Esophagus squamous epithelium (tissue), 5 donors: ENCODE measurements around the gene DUSP5. TPM values are rescaled to one million over a fixed set of nuclear protein-coding genes. Genes with fewer than 3 reads are reported as not detected.

ENCODE experiments used
- DNase-seq: peaks from one replicate; lab custom pipeline; 2025; lab: John Stamatoyannopoulos, UW
- H3K27ac ChIP-seq, 4 donors: fragments of 200-600 bp; sonication (generic); one replicate each; pipeline ENCODE4 v1.5.1; 2016 to 2019; ENCODE audit warnings: mild to moderate bottlenecking in 1 of 4
- H3K27me3 ChIP-seq, 4 donors: fragments of 200-600 bp; sonication (generic); 1 replicate in 3 of 4; 2 replicates in 1 of 4; pipeline versions ENCODE4 v1.5.1 to v1.6.0; 2017 to 2021; ENCODE audit warnings: antibody characterized with exemption in 1 of 4
- H3K36me3 ChIP-seq, 3 donors: fragments of 200-600 bp; sonication (generic); one replicate each; pipeline ENCODE4 v1.5.1; 2016 to 2019
- H3K4me1 ChIP-seq, 3 donors: fragments of 200-600 bp; sonication (generic); one replicate each; pipeline ENCODE4 v1.5.1; 2017 to 2019
- H3K4me3 ChIP-seq, 4 donors: fragments of 200-600 bp; sonication (generic); 1 replicate in 3 of 4; 2 replicates in 1 of 4; pipeline ENCODE4 v1.5.1; 2016 to 2019; ENCODE audit warnings: mild to moderate bottlenecking in 2 of 4, moderate library complexity in 1 of 4
- H3K9me3 ChIP-seq, 3 donors: fragments of 200-600 bp; sonication (generic); one replicate each; pipeline ENCODE4 v1.5.1; 2016 to 2019
- CTCF ChIP-seq, 6 experiments: fragments of 450-650 bp in 4 of 6; fragments of 200-600 bp in 2 of 6; sonication (generic) in 2 of 6; IDR thresholded peaks; one replicate each; pipeline ENCODE4 v1.5.1; 2016 to 2019; ENCODE audit warnings: antibody characterized with exemption in 6 of 6, mild to moderate bottlenecking in 4 of 6, moderate library complexity in 4 of 6
- POLR2A ChIP-seq, 4 donors: fragments of 450-650 bp; IDR thresholded peaks; one replicate each; pipeline ENCODE4 v1.6.1; 2017; ENCODE audit warnings: antibody characterized with exemption in 4 of 4, mild to moderate bottlenecking in 4 of 4, moderate library complexity in 3 of 4
- WGBS, 2 donors: methylation state at CpG; one replicate each; pipeline ENCODE4 v1.1.5; 2018; 5-methylcytosine and 5-hydroxymethylcytosine counted together
- intact Hi-C: fragments of 100-400 bp; cut with DNase I; formaldehyde crosslinking; loops from one replicate; pipeline ENCODE4 v1.15.0; 2022
- total RNA-seq, 4 donors: library from RNA; depleted of rRNA; stranded (reverse); fragments of >200 nt; gene quantifications; one replicate each; pipeline ENCODE4 v1.1.0, GENCODE V29; 2016
- donor health status: DM: yes; HTN: yes; CAD: no.

Gene DUSP5
- total RNA-seq, 4 donors from 2014 or later = 15.0 to 60.6 (median 47.9) TPM

DNA sequence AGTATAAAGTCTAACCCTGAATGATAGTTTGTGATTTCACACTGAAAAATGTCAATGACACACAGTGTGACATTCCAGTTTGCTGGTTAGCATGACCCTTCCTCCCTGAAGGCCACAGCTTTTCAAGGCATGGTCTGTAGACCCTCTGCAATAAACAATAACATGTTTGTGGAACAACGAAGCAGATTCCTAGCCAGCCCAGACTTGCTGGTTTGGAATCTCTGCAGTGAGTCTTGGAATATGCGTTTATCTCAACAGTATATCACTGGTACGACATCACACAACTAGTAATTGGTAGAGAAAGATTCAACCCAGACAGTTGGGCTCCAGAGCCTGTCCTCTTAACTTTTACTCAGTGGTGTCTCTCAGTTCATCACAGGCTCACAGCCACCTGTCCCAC lies 23.7 kb upstream of the DUSP5 start:
- no peak overlapping the region for H3K4me3 ChIP-seq
- no peaks in the 10 kb centered on the region for H3K4me1 ChIP-seq
- intact Hi-C loops = no loop called here
- DNase-seq = no peak
- no peaks in the 10 kb centered on the region for H3K36me3 ChIP-seq
- 50 to 66% methylated on average over 2 to 3 of the region's 3 CpGs for WGBS, 2 donors
- H3K27me3 ChIP-seq = no peaks in the 10 kb centered on the region
- no peaks in the 10 kb centered on the region for H3K9me3 ChIP-seq
- no peak overlapping the region for H3K27ac ChIP-seq
- TF ChIP-seq POLR2A (IDR thresholded peaks at IDR 0.05) (no peak), CTCF (IDR thresholded peaks at IDR 0.05) (no peak)

DNA sequence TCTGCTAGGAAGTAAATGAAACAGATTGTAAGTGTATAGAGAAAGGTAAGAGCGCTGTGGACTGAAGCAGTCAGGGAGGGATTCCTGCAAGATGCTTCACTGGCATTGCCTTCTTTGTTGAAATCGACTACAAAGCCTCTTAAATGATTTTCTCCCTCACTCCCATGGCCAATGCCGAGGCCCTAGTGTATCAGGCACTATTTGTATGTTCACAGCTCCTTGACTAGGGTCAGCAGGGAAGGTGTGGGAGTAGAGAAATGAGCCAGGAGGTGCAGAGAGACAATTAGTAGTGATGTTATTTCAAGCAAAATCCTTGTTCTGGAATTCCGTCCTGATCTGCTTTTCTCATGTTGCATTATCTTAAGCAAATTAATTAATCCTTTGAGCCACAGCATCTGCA lies 22.9 kb upstream of the DUSP5 start:
- no peaks in the 10 kb centered on the region for H3K36me3 ChIP-seq

GRCh38 chr10:110475722-110476515 lies 21.8 kb upstream of the DUSP5 start:
- Histone ChIP-seq H3K9me3 (no peaks in the 10 kb centered on the region), H3K4me1 (no peaks in the 10 kb centered on the region), H3K27me3 (no peaks in the 10 kb centered on the region), H3K27ac (no peak overlapping the region), H3K36me3 (no peaks in the 10 kb centered on the region), H3K4me3 (no peak overlapping the region)
- DNase-seq = no peak
- no peak for TF ChIP-seq POLR2A (IDR thresholded peaks at IDR 0.05)
- TF ChIP-seq CTCF (IDR thresholded peaks at IDR 0.05) = no peak
- WGBS, 2 donors = 72 to 75% methylated on average over 6 to 9 of the region's 9 CpGs
- intact Hi-C loops = no loop called here

More for the DNA sequence above, 22.9 kb upstream of the DUSP5 start:
- Histone ChIP-seq H3K9me3 (no peaks in the 10 kb centered on the region), H3K4me1 (no peaks in the 10 kb centered on the region), H3K27ac (no peak overlapping the region), H3K27me3 (no peaks in the 10 kb centered on the region), H3K4me3 (no peak overlapping the region)
- 62 to 78% methylated on average over 4 of the region's 4 CpGs for WGBS, 2 donors
- no peak for TF ChIP-seq POLR2A (IDR thresholded peaks at IDR 0.05)
- no peak for TF ChIP-seq CTCF (IDR thresholded peaks at IDR 0.05)
- no peak for DNase-seq
- intact Hi-C loops = no loop called here

- Histone ChIP-seq H3K4me3 (no peak overlapping the region), H3K4me1 (peaks cover 0 to 1% (median 0%) of the 10 kb centered on the region in 3 donors), H3K36me3 (no peaks in the 10 kb centered on the region), H3K9me3 (no peaks in the 10 kb centered on the region), H3K27me3 (no peaks in the 10 kb centered on the region), H3K27ac (no peak overlapping the region)
- 80% methylated on average over 1 of the region's 1 CpG; no CpG with 5 or more reads in 1 of the 2 donors for WGBS, 2 donors
- intact Hi-C loops = no loop called here
- TF ChIP-seq POLR2A (IDR thresholded peaks at IDR 0.05) (no peak), CTCF (IDR thresholded peaks at IDR 0.05) (no peak)
- DNase-seq = no peak
Observed at GRCh38 chr10:110479710-110480109, 18.0 kb upstream of the DUSP5 start.

- TF ChIP-seq CTCF (IDR thresholded peaks at IDR 0.05) (no peak), POLR2A (IDR thresholded peaks at IDR 0.05) (no peak)
- Histone ChIP-seq H3K9me3 (no peaks in the 10 kb centered on the region), H3K4me1 (peaks cover 0 to 8% (median 0%) of the 10 kb centered on the region in 3 donors), H3K36me3 (no peaks in the 10 kb centered on the region), H3K27ac (no peak overlapping the region), H3K27me3 (no peaks in the 10 kb centered on the region), H3K4me3 (no peak overlapping the region)
- DNase-seq = no peak
- 56 to 64% methylated on average over 3 of the region's 3 CpGs for WGBS, 2 donors
- intact Hi-C loops = no loop called here
Observed at GRCh38 chr10:110480387-110480786, 17.3 kb upstream of the DUSP5 start.
